HG02623 (cell line): Measurements from ENCODE around the gene RAB11FIP5.
A peak's percentile ranks its signal among the peaks of the same experiment; 100 is the strongest.
"Not testable (repeated sequence)": the region's sequence is repeated elsewhere in the genome, so short reads cannot be mapped to it uniquely, and the experiment has no call there.

Source experiments
- ATAC-seq: cut with Tn5 transposase; IDR thresholded peaks from one replicate; pipeline ENCODE4 v1.9.1; 2021; ENCODE audit warnings: moderate library complexity; ENCODE audit not compliant: unreplicated experiment

Gene RAB11FIP5

DNA sequence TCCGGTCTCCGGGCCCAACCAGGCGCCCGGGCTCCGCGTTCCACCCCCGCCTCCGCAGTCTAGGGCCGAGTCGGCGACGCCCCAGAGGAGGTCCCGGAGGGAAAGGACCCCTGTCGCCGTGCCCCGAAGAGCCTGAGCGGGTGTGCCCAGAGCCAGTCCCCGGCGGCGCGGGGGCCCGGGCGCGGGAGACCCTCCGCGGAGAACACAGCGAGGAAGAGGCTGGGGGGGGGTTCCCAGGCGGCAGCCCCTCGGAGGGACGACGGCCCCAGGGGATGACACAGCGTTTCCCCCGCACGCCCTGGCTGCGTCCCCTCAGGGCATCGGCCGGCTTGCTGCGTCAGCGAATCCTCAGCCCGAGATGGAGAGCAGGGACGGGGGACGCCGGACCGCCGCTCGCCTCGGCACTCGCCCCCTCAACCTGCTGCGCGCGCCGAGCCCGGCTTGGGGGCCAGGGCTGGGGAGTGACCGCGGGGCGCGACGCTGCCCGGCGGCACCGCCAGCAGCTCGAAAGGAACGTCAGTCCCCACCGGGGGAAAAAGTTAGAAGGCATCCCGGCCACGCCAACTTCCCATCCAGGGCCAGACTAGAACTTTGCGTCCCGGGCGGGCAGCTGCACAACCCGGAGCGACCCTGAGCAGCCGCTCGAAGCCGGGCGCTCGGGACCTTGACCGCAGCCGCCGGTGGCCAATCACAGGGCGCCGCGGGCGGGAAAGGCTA is 41.9 kb downstream of the RAB11FIP5 start:
- peak; percentile 16 for ATAC-seq

DNA sequence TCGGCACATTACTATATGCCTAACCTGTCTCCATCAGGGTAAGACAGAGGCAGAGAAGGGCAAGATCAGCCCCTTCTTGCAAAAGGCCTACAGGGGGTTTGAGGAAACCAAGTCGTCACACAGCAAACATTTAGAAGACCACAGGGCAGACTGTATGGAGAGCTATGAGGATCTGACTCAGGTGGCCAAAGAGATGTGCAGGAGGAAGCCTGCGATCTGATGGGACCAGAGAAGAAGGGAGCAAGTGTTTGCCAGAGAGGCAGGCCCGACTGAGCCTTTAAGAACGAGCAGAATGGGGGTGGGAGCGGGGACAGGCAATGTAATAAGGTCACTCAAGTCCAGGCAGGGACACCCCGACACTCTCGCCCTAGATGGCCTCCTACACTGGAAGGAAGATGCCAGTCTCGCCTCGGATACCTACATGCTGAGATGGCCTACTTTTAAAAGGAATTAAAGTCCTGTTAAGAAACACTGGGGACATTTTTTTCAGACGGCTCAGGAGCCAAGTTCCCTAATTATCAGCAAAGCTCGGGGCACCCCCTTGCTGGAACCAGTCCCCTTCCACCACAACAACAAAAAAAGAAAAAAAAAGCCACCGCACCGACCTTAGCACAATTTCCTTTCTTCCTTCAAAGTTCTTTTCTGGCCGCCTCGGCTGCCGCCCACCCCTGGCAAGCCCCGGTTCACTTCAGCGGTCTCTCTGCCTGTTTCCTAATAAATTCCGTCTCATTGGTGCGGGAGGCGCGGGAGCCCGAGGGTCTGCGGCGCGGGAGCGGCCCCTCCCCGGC is 42.7 kb downstream of the RAB11FIP5 start:
- ATAC-seq: no peak

DNA sequence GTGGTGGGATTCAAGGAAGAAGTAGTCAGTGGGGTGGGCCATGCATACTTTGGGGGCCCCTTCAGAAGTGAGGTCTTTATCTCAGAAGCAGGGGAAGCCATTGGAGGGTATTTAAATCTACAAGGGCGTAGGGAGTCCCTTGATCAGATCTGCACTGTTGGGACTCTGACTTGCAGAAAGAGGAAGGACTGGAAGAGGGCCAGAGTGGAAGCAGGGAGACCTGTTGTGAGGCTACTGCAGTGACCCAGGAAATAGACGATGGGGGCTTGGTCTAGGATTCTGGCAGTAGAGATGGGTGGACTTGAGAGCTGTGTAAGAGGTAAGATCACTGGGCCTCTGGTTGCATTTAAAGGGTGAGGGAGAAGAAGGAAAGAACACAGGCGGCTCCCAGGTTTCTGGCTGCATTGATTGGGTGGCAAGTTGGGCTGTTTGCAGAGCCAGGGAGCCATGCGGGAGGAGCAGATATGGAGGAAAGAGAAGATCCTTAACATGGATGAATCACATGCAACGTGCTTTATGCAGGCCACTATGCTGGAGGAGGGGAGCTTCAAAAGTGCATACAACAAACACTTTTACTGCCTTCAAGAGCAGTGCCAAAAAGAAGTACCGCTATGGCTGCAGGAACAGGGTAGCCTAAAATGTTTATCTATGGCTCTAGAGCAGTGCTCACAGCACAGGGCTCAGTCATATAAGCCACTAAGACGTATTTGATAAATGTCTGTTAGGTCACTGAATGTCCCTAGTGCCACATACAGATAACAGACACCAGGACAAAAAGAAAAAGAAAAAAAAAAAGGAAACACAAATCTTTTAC is 43.5 kb downstream of the RAB11FIP5 start:
- no peak for ATAC-seq

DNA sequence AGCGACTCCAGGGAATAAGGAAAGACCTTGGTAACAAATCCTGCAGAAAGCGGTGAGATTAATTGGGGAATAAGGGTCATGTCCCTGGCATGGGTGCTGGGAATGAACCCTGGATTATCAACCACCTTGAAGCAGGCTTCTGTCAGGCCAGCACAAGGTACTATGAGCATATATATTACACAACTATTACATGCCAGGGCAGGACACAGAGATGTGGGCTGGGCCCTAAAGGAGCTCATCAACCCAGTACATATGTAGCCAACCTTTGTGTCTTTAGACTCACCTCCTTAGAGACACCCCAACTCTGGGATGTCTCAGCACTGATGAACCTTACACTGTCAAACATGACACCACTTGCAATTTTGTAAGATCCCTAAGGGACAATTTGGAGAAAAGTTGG is 44.6 kb downstream of the RAB11FIP5 start:
- ATAC-seq: no peak

DNA sequence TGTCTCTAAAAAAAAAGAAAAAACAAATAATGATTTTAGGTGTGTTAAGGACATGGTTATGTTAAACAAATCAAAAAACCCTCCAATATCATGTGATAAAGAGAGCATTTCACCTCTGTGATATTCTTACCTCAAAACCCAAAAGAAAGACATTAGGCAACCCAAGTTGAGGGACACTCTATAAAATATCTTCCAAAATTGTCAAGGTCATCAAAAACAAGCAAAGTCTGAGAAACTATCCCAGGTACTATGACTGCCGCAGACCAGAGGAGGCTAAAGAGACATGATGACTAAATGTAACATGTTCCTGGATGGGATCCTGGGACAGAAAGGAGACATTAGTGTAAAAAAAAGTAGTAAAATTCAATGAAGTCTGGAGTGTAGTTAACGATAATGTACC is 45.7 kb downstream of the RAB11FIP5 start:
- no peak for ATAC-seq

DNA sequence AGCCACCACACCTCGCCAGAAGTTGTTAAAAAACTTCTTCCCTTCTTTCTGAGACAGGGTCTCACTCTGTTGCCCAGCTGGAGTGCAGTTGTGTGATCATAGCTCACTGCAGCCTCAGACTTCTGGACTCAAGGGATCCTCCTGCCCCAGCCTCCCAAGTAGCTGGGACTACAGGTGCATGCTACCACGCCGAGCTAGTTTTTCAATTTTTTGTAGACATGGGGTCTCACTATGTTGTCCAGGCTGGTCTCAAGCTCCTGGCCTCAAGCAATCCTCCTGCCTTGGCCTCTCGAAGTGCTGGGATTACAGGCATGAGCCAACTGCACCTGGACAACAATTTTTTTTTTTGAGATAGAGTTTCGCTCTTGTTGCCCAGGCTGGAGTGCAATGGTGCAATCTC is 47.7 kb downstream of the RAB11FIP5 start:
- not testable (repeated sequence) for ATAC-seq

DNA sequence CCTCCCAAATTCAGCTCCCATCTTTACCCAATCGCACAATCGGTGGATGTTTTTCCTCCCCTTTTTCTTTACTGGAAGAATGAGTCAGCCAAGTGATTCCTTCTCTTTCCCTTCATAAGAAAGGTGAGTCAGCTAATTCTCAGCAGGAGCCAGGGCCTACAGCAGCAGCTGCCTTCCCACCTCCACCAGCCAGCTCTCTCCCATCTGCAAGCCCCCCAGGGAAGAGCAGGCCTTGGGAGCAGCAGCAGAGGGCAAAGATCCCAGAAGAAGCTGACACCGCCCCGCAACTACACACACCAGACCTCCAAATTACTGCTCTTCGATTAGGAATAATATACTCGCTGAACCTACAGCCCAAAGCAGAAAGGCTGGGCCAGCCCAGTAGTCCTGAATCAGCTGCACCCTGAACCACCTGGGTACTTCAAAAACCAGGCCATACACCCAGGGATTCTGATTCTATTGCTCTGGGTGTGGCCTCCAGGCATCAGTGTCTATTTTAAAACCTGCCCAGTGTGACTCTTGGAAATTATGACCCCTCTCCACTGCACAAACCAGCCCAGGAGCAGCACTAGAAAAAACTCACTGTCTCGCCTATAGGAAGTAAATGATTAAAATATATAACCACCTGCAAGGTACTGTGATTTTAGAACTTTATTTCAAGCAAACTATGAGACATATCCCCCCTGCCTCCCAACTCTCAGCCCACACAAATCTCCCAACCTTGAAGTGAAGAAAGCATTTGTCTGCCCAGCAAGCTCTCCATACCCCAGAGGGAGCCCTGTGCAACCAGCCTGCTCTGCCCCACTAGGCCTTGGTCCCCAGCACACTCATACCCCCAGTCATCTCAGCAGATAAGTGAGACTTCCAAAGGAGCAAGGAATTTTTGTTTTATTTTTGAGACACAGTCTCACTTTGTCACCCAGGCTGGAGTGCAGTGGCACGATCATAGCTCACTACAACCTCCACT is 48.6 kb downstream of the RAB11FIP5 start:
- ATAC-seq: no peak

DNA sequence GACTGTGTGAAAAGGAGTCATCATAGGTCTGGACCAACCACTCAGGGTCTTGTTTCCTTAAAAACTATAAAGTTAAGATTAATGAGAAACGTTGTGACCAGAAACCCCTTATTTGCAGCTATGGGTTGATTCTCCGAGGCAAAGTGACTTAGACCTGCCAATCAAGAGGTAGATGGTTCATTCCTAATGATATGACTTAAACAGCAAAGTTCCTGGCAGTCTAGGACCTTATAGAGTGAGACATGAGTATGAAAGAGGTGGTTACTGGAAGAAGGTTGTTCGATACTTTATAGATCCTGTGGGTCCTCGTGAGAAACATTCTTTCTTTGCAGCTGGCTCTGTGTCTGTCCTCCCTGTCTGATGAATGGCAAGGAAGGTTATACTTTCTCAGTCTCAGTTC is 49.3 kb downstream of the RAB11FIP5 start:
- ATAC-seq: no peak

DNA sequence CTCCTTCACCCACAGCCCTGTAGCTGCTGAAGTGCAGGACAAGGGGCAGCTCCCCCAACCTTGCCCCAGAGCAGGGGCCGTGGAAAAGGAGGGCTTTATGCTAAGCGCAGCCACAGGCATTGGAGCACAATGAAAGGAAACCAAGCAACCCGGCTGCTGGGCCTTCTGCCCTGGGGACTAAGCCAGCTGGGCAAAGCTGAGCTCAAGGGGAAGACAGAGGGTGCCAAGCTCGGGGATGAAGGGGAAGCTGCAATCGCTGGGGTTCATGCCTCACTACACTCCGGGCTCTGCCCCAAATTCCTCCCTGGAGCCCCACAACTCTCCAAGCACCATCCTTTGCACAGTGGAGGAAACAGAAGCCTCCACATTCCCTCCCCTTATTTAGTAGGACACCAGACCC is 53.6 kb downstream of the RAB11FIP5 start:
- ATAC-seq: no peak

DNA sequence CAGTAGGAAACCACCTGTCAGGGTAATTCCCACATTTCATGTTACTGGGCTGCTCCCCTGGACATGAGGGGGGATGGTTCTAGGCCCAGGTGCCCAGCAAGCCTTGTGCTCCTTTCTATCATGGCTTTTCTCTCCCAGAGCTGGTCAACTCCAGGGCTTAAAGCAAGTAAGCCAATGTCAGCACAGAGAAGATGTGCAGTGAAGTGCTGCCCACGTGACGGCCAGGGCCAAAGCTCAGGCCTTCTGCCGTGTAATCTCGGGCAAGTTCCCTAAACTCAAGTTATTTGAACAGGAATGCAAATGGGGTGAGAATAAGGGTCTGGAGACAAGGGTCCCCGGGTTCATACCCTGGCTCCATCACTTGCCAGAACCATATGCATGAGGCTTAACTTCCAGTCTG is 57.8 kb downstream of the RAB11FIP5 start:
- no peak for ATAC-seq

DNA sequence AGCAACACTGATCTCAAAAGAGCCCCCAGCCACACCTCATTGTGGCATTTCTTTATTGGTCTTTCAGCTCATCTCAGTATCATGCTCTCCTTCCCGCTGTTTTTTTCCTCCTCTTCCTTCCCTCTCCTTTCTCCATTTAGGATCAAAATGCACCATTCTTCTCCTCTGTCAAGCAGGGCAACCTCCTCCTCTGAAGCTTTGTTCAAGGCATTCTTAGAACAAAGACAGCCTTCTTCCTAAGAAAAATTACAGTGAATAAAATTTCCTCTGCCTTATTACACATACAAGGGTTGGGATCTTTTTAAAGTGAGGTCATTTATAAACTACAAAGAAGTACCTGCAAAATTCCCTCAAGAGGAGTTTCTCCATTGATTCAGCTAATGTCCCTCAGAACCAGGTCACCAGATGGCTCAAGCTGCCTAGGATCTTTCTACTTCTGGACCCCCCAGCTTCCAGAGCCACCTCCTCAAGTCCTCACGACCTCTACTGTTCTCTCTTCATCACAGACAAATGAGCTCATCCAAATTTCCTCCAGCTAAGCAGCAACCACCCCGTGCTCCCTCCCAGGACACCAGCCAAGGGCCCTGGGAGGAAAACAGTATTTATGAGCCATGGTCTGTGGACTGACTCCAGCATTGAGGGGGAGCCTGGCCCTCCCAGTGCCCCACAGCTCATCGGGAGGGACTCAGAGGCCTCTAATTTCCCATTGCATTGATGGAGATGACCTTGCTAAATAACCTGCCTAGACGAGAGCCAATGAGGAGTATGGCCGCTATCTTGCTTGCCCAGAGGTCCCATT is 59.2 kb downstream of the RAB11FIP5 start:
- no peak for ATAC-seq

DNA sequence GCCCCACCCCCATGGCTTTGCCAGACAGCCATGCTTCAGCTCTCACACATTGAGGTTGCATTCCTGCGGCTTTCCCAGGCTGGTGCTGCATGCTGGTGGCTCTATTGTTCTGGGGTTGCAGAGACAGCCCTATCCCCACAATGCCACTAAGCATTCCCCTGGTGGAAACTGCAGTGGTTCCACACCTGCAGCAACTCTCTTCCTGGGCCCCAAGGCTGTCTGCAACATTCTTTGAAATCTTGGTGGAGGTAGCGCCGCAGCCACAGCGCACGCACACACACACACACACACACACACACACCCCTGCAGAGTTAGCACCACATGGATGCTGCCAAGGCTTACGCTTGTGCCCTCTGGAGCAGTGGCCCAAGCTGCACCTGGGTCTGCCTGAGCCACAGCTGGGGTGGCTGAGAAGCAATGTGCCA is 62.6 kb downstream of the RAB11FIP5 start:
- ATAC-seq: no peak

DNA sequence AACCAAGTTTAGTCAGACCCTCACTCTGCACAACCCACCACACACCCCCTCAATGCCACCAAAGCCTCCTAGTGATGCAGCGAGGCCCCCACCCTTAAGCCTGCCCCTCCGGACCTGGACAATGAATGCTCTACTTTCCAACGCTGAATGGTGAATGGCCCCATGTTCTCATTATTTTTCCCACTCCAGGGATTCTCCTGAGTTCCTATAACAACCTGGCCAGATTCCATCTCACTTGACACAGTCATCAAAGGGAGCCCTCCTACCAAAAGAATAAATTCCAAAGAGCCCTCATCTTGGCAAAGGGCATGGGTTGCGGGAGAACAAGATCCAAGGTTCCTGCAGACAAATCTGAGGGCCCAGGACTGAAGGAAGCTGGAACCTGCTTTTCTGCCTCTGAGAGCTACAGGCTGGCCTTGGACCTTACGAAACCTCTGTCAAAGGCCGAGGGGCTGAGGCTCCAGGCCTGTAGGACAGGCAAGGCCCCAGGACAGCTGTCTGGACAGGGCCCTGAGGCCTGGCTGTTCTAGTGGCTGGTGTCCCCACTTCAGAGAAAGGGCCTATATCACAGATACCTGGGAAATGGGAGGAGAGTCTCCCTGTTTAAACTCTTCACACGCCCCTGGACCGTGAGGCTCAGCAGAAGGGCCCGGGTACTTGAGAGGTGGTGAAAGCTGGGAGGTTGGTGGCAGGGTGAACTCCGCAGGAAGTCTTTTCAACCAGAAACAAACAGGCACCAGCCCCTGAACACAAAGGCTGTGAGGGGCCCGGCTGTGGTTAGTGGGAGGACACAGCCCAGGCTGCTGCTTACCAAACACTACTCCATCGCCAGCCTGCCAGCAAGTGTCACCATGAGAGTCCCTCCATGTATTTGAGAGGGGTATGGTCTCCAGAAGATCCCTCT is 68.6 kb downstream of the RAB11FIP5 start:
- ATAC-seq: no peak

DNA sequence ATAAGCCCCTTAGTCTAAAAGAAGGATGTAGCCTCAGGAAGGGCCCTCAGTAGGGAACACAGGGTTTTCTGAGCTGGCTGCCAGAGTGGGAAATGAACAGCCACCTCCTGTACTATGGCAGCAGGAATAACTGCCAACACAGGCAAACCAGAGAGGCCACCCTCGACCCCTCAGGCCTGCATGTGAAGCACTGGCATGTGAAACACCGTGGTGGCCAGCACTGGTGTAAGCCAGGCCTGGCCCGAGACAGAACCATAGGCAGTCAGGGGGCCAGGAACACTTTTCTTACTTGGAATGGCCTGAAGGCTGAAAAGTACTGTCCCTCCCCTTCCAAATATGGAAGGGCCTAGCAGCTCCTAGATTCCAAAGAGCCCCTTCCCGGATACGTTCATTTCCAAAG is 69.5 kb downstream of the RAB11FIP5 start:
- no peak for ATAC-seq

DNA sequence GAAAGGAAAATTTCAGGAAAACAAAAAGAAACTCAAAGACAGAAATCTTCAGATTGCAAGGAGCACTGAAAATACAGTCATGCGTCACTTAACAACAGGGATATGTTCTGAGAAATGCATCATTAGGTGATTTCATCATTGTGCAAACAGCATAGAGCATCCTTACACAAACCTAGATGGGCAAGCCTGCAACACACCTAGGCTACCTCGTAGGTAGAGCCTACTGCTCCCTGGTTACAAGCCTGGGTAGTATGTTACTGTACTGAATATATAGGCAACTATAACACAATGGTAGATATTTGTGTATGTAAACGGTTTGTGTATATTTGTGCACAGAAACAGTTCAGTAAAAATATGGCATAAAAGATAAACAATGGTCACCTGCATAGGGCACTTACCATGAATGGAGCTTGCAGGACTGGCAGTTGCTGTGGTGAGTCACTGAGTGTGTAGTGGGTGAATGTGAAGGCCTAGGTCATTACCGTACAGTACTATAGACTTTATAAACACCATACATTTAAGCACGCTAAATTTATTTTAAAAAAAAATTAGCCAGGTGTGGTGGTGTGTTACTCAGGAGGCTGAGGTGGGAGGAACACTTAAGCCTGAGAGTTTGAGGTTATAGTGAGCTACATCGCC is 74.7 kb downstream of the RAB11FIP5 start:
- no peak for ATAC-seq

DNA sequence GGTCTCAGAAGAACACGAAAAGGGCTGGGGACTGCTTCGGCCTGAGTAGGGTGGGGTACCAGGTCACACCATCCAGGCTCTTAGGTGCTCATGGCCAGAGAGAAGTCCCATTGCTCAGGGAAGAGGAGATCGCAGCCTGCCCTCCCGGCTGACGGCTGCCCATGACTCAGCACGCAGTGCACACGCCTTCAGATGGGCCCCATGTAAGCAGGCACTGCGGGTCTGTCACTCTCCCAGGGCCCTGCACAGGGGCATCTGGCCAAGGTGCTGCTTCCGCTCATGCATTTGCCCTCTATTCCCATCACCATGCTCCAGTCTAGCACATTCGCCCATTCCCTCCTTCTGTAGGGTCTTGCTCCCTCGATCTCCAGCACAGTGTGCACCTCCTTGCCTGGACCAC is 76.0 kb downstream of the RAB11FIP5 start:
- ATAC-seq: no peak

DNA sequence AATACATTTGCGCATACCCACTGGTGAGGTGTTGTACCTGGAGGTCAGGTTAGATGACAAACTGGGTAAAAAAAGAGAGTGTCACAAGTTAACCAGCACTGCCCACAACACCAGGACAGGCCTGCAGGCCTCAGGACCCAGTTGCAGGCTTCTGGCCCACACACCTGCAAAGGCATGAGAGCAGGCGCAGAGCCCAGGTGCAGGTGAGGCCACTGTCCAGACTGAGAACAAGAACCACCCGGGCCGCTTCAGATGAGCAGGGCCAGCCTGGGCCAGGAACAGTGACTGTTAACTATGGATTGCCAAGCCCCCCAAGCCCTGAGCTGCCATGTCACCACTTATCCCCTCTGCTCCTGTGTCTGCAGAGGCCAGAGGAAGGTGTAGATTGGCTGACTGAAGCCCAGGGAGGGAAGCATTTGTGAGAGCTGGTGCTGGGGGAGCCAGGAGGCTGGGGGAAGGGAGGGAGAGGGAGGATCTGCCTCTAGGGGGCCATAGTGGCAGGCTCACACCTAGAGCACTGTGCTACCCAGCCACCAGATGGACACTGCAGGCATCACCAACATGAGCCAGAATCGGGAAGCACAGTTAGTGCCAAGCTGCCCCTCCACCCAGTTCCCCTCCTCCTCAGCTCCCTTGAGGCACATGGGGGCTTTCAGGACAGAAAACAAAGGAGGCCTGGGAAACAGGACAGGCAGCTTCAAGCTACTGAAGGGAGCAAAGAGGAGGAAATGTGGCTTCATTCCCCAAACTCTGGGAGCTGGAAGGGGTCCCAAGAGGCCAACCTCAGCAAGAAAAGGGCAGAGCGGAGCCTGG is 76.6 kb downstream of the RAB11FIP5 start:
- no peak for ATAC-seq
